ENCODE results near the gene TRHDE.

- TF ChIP-seq CTCF (IDR thresholded peaks at IDR 0.05; ENCODE audit: low read length) (no peak), EZH2 (IDR thresholded peaks at IDR 0.05; ENCODE audit: borderline replicate concordance, low read length) (no peak)
Measured at GRCh38 chr12:72300728-72301127, 28.6 kb downstream of the TRHDE start.

Data from OCI-LY1 (cell line).